GM12801 (cell line): ENCODE measurements around the gene NFIC.

Experiments
- CTCF ChIP-seq: IDR thresholded peaks from one replicate; pipeline ENCODE4 v1.5.1; 2011; ENCODE audit warnings: control low read depth; ENCODE audit not compliant: insufficient read length; ENCODE audit errors: extremely low read depth

NFIC gene

GRCh38 chr19:3405261-3405653 lies 38.9 kb downstream of the NFIC start:
- TF ChIP-seq CTCF, result no peak

- TF ChIP-seq CTCF, result no peak
Observed at GRCh38 chr19:3406571-3407111, 40.3 kb downstream of the NFIC start.

GRCh38 chr19:3407556-3408516 lies 41.5 kb downstream of the NFIC start:
- no peak for TF ChIP-seq CTCF

DNA sequence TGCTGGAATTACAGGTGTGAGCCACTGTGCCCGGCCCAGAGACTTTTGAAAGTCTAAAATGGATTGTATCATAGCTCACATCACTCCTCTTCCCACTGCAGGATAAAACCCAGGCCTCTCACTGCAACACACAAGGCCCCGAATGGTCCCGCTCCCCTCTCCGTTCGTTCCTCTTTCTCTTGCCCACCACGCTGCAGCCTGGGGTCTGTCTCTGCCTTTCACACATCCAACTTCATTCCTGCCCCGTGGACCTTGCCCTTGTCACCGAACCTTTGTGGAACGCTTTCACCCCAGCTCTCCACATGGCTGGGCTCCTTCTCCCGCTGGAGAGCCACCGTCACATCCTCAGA lies 42.6 kb downstream of the NFIC start:
- no peak for TF ChIP-seq CTCF

DNA sequence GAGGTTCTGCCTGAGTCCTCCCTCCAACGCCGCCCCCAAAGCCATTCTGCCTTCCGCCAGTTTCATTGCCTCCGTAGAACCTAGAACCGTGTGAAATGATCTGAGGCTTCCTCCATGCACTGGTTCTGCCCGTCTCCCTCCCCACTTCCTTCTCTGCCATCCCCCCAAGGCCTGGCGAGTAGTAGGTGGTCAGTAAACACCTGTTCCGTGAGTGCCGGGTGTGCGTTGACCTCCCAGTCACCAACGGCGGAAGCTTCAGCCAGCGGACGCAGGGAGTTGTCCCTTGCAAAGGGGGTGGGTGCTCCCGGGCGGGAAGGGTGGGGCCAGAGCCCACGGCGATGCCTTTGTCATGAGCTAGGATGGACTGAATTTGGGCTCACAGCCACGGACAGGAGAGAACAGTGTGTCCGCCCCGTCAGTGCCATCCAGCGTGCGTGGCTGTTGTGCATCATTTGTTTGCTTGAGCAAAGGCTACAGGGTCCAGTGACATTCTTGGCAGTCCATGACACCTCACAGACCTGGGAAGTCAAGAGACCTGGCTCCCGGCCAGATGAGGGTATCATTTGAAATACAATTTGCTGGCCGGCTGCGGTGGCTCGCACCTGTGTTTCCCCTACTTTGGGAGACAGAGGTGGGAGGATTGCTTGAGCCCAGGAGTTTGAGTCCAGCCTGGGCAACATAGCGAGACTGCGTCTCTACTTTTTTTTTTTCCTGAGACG lies 43.1 kb downstream of the NFIC start:
- TF ChIP-seq CTCF, result no peak

GRCh38 chr19:3411636-3412035 lies 45.3 kb downstream of the NFIC start:
- TF ChIP-seq CTCF, result no peak

- no peak for TF ChIP-seq CTCF
Observed at GRCh38 chr19:3412066-3412465, 45.7 kb downstream of the NFIC start.
